ENCODE measurements around the gene HDGFL3. TPM values are rescaled to one million over a fixed set of nuclear protein-coding genes. Genes with fewer than 3 reads are reported as not detected.
A peak's percentile ranks its signal among the peaks of the same experiment; 100 is the strongest.
"Not testable (repeated sequence)": the region's sequence is repeated elsewhere in the genome, so short reads cannot be mapped to it uniquely, and the experiment has no call there.

HDGFL3 gene
- total RNA-seq, 4 donors from 2014 or later: 1.00 to 7.1 (median 4.1) TPM

GRCh38 chr15:83099290-83099689, 108.3 kb downstream of the HDGFL3 start:
- DNase-seq (no peak), ATAC-seq (no peak)
- intact Hi-C loops (cut with DNase I; ENCODE audit: low total_unique reads) (no loop called here), in situ Hi-C loops (cut with MboI; ENCODE audit: low sequenced_read_pairs in 4 of 4) (no loop called here)
- Histone ChIP-seq H3K9me3 (no peaks in the 10 kb centered on the region), H3K27me3 (no peaks in the 10 kb centered on the region), H3K27ac (peak overlapping the region; percentile 75 to 84 (median 78)), H3K4me3 (no peak overlapping the region), H3K36me3 (no peaks in the 10 kb centered on the region), H3K4me1 (peaks cover 23 to 33% of the 10 kb centered on the region in 2 donors)
- TF ChIP-seq CTCF (IDR thresholded peaks at IDR 0.05 in 4 of 5, conservative IDR thresholded peaks at IDR 0.05 in 1 of 5) (no peak), POLR2A (IDR thresholded peaks at IDR 0.05) (no peak)

GRCh38 chr15:83098079-83098478, 109.5 kb downstream of the HDGFL3 start:
- Histone ChIP-seq H3K36me3 (no peaks in the 10 kb centered on the region), H3K27ac (peak overlapping the region in 2 of 4 donors; percentile 75 to 79), H3K9me3 (no peaks in the 10 kb centered on the region), H3K27me3 (no peaks in the 10 kb centered on the region), H3K4me3 (no peak overlapping the region), H3K4me1 (peaks cover 27 to 33% of the 10 kb centered on the region in 2 donors)
- ATAC-seq: no peak
- intact Hi-C loops (cut with DNase I; ENCODE audit: low total_unique reads) (no loop called here), in situ Hi-C loops (cut with MboI; ENCODE audit: low sequenced_read_pairs in 4 of 4) (no loop called here)
- no peak for DNase-seq
- TF ChIP-seq CTCF (IDR thresholded peaks at IDR 0.05 in 4 of 5, conservative IDR thresholded peaks at IDR 0.05 in 1 of 5): no peak
- TF ChIP-seq POLR2A (IDR thresholded peaks at IDR 0.05): no peak

GRCh38 chr15:83094583-83094982, 113.0 kb downstream of the HDGFL3 start:
- Histone ChIP-seq H3K27ac (peak overlapping the region; percentile 46 to 68 (median 64)), H3K4me3 (no peak overlapping the region), H3K4me1 (peaks cover 21 to 23% of the 10 kb centered on the region in 2 donors), H3K36me3 (no peaks in the 10 kb centered on the region), H3K27me3 (no peaks in the 10 kb centered on the region), H3K9me3 (no peaks in the 10 kb centered on the region)
- ATAC-seq (peak; percentile 46 to 56), DNase-seq (no peak)
- in situ Hi-C loops (cut with MboI; ENCODE audit: low sequenced_read_pairs in 4 of 4): no loop called here
- intact Hi-C loops (cut with DNase I; ENCODE audit: low total_unique reads): no loop called here
- TF ChIP-seq CTCF (IDR thresholded peaks at IDR 0.05 in 4 of 5, conservative IDR thresholded peaks at IDR 0.05 in 1 of 5) (no peak), POLR2A (IDR thresholded peaks at IDR 0.05) (no peak)

- peak in 1 of 2 donors; percentile 34 for DNase-seq
- ATAC-seq: peak; percentile 18 to 32
- Histone ChIP-seq H3K9me3 (no peaks in the 10 kb centered on the region), H3K36me3 (no peaks in the 10 kb centered on the region), H3K4me3 (no peak overlapping the region), H3K27me3 (no peaks in the 10 kb centered on the region), H3K4me1 (peaks cover 22 to 27% of the 10 kb centered on the region in 2 donors), H3K27ac (peak overlapping the region in 3 of 4 donors; percentile 11 to 54 (median 14))
- TF ChIP-seq CTCF (IDR thresholded peaks at IDR 0.05 in 4 of 5, conservative IDR thresholded peaks at IDR 0.05 in 1 of 5): no peak
- TF ChIP-seq POLR2A (IDR thresholded peaks at IDR 0.05): no peak
- intact Hi-C loops (cut with DNase I; ENCODE audit: low total_unique reads) (no loop called here), in situ Hi-C loops (cut with MboI; ENCODE audit: low sequenced_read_pairs in 4 of 4) (no loop called here)
These were observed 115.2 kb downstream of the HDGFL3 start for GRCh38 chr15:83092309-83092976.

GRCh38 chr15:83091965-83092308, 115.7 kb downstream of the HDGFL3 start:
- H3K4me3 ChIP-seq; ATAC-seq; intact Hi-C loops (cut with DNase I; ENCODE audit: low total_unique reads); H3K9me3 ChIP-seq; in situ Hi-C loops (cut with MboI; ENCODE audit: low sequenced_read_pairs in 4 of 4); H3K27me3 ChIP-seq; DNase-seq; H3K36me3 ChIP-seq: not testable (repeated sequence)
- H3K27ac ChIP-seq: peak overlapping the region in 2 of 4 donors; percentile 11 to 54
- H3K4me1 ChIP-seq: peaks cover 27 to 32% of the 10 kb centered on the region in 2 donors
